ENCODE data around the gene COQ8B. TPM values are rescaled to one million over a fixed set of nuclear protein-coding genes. Genes with fewer than 3 reads are reported as not detected.

Gene COQ8B
- total RNA-seq, 1 donor from 2014 or later = 58.6 TPM

DNA sequence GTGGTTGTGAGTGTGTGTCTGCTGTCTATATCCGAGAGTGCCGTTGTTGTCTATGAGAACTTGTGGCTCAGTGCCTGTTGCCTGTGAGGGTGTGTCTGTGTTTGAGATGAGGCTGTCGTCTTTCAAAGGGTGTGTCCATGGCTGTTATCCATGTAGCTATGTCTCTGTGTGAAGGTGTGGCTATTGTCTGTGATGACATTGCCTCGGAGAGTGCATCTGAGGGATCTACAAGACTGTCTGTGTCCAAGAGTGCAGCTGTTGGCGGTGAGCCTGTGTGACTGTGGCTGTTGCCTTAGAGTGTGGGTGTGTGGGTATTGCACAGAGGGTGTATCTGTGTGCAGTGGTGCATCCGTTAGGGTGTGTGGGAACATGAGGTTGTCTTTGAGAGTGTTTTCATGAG lies 31.1 kb downstream of the COQ8B start:
- H3K27ac Mint-ChIP-seq = no peak overlapping the region
- TF ChIP-seq, protein P1, sequence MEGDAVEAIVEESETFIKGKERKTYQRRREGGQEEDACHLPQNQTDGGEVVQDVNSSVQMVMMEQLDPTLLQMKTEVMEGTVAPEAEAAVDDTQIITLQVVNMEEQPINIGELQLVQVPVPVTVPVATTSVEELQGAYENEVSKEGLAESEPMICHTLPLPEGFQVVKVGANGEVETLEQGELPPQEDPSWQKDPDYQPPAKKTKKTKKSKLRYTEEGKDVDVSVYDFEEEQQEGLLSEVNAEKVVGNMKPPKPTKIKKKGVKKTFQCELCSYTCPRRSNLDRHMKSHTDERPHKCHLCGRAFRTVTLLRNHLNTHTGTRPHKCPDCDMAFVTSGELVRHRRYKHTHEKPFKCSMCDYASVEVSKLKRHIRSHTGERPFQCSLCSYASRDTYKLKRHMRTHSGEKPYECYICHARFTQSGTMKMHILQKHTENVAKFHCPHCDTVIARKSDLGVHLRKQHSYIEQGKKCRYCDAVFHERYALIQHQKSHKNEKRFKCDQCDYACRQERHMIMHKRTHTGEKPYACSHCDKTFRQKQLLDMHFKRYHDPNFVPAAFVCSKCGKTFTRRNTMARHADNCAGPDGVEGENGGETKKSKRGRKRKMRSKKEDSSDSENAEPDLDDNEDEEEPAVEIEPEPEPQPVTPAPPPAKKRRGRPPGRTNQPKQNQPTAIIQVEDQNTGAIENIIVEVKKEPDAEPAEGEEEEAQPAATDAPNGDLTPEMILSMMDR (IDR thresholded peaks at IDR 0.05; ENCODE audit: unreplicated experiment) = no peak
- H3K4me1 Mint-ChIP-seq (ENCODE audit: low read depth) = no peaks in the 10 kb centered on the region
- DNase-seq (ENCODE audit: low spot score, unreplicated experiment) = no peak
- peaks cover 10% of the 10 kb centered on the region for H3K36me3 Mint-ChIP-seq (ENCODE audit: insufficient read depth)
- no peaks in the 10 kb centered on the region for H3K27me3 Mint-ChIP-seq
- no peaks in the 10 kb centered on the region for H3K9me3 Mint-ChIP-seq (ENCODE audit: low read depth)
- no peak overlapping the region for H3K4me3 Mint-ChIP-seq (ENCODE audit: low read depth)

DNA sequence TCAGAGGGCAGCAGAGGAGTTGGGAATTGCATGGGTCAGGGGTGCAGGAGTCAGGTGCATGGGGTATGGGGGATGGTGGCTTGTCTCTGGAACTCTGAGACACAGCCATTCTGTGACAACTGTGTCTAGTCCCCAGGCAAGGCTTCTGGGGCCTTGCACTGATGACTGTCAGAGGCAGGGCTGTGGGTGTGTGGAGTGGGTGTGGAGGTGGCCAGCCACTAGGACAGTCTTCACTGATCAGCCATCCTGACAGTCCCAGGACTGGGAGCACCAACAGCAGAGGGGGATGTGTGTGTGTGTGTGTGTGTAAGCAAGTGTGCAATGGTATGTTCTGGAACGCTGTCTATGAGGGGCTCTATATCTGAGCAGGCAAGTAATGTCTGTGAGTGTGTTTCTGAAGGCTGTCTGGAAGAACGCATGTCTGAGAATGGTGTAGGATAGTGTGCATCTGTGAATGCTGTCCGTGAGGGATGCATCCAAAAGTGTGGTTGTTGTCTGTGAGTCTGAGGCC lies 31.6 kb downstream of the COQ8B start:
- Mint-ChIP-seq H3K4me1 (ENCODE audit: low read depth) (no peaks in the 10 kb centered on the region), H3K27ac (no peak overlapping the region), H3K27me3 (no peaks in the 10 kb centered on the region), H3K9me3 (ENCODE audit: low read depth) (no peaks in the 10 kb centered on the region), H3K4me3 (ENCODE audit: low read depth) (no peak overlapping the region), H3K36me3 (ENCODE audit: insufficient read depth) (peaks cover 10% of the 10 kb centered on the region)
- no peak for DNase-seq (ENCODE audit: low spot score, unreplicated experiment)
- TF ChIP-seq, protein P1 (IDR thresholded peaks at IDR 0.05; ENCODE audit: unreplicated experiment) = no peak

DNA sequence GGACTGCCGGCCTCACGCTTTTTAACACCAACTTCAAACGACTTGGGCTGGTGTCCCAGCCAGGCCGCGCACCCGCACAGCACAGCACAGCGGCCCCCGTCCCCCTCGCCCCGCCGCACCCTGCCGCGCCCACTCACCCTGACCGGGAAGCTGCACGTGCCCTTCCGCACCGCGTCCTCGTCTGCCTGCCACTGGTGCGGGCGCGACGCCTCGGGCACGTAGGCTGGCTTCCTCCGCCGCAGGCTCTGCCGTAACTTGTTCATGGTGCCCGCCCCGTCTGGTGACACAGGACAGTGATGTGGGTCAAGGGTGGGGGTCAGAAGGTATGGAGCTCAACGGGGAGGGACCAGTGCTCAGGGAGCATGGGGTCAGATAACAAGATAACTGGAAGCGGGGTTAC lies 32.4 kb downstream of the COQ8B start:
- no peak overlapping the region for H3K4me3 Mint-ChIP-seq (ENCODE audit: low read depth)
- DNase-seq (ENCODE audit: low spot score, unreplicated experiment) = no peak
- no peaks in the 10 kb centered on the region for H3K9me3 Mint-ChIP-seq (ENCODE audit: low read depth)
- H3K36me3 Mint-ChIP-seq (ENCODE audit: insufficient read depth) = peaks cover 10% of the 10 kb centered on the region
- no peaks in the 10 kb centered on the region for H3K4me1 Mint-ChIP-seq (ENCODE audit: low read depth)
- H3K27ac Mint-ChIP-seq = no peak overlapping the region
- H3K27me3 Mint-ChIP-seq = no peaks in the 10 kb centered on the region
- TF ChIP-seq, protein P1 (IDR thresholded peaks at IDR 0.05; ENCODE audit: unreplicated experiment) = no peak

DNA sequence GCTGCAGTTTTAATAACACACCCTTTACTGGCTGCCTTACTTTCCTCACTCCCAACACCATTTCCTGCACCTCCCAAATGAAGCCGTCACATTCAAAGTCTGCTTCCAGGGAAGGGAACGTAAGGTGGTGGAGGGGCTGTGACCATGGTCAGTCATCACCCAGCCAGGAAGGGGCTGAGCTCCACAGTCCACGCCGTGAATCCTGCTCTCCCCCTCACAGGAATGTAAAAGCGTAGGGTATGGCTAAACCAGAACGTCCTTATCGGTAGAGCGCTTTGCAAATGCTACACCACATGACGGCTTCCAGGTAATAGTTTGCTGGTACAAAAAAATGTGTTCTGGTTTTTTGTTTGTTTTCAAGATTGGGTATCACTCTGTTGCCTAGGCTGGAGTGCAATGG lies 33.2 kb downstream of the COQ8B start:
- DNase-seq (ENCODE audit: low spot score, unreplicated experiment) = no peak
- Mint-ChIP-seq H3K27ac (no peak overlapping the region), H3K4me3 (ENCODE audit: low read depth) (no peak overlapping the region), H3K36me3 (ENCODE audit: insufficient read depth) (peaks cover 11% of the 10 kb centered on the region), H3K4me1 (ENCODE audit: low read depth) (no peaks in the 10 kb centered on the region), H3K9me3 (ENCODE audit: low read depth) (no peaks in the 10 kb centered on the region), H3K27me3 (no peaks in the 10 kb centered on the region)
- TF ChIP-seq, protein P1 (IDR thresholded peaks at IDR 0.05; ENCODE audit: unreplicated experiment) = no peak

DNA sequence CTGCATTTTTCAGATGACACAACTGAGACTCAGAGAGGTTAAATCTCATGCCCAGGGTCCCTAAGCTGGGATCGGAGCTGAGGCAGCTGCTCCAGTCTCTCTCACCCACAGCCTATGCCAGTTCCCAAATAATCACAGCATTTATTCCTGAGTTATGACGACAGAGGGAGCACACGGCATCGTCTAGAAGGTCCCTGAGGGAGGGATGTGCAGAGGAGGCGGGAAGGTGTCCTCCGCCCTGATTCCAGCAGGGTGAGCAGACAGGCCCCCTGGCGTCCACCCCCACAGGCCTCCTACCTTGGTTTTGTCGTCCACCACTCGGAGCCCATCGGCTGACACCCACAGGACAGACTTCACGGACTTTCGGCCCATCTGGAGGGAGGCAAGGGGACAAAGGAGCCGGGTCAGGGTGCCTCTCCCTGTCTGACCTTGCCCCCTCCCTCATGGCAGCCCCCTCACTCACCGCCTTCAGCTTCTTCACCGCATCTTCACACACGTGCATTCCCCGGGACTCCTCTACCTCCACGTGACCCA lies 34.2 kb downstream of the COQ8B start:
- Mint-ChIP-seq H3K9me3 (ENCODE audit: low read depth) (no peaks in the 10 kb centered on the region), H3K4me1 (ENCODE audit: low read depth) (no peaks in the 10 kb centered on the region), H3K27me3 (no peaks in the 10 kb centered on the region), H3K4me3 (ENCODE audit: low read depth) (no peak overlapping the region), H3K36me3 (ENCODE audit: insufficient read depth) (peaks cover 14% of the 10 kb centered on the region), H3K27ac (no peak overlapping the region)
- DNase-seq (ENCODE audit: low spot score, unreplicated experiment) = no peak
- TF ChIP-seq, protein P1 (IDR thresholded peaks at IDR 0.05; ENCODE audit: unreplicated experiment) = no peak
